CD1c-positive myeloid dendritic cell (primary cell): ENCODE results near the gene SCYL2.
A peak's percentile ranks its signal among the peaks of the same experiment; 100 is the strongest.
"Not testable (repeated sequence)": the region's sequence is repeated elsewhere in the genome, so short reads cannot be mapped to it uniquely, and the experiment has no call there.

Source experiments
- DNase-seq: peaks from one replicate; pipeline ENCODE4 v3.0.0-alpha.2; 2016; ENCODE audit errors: extremely low spot score

Gene SCYL2, protein sequence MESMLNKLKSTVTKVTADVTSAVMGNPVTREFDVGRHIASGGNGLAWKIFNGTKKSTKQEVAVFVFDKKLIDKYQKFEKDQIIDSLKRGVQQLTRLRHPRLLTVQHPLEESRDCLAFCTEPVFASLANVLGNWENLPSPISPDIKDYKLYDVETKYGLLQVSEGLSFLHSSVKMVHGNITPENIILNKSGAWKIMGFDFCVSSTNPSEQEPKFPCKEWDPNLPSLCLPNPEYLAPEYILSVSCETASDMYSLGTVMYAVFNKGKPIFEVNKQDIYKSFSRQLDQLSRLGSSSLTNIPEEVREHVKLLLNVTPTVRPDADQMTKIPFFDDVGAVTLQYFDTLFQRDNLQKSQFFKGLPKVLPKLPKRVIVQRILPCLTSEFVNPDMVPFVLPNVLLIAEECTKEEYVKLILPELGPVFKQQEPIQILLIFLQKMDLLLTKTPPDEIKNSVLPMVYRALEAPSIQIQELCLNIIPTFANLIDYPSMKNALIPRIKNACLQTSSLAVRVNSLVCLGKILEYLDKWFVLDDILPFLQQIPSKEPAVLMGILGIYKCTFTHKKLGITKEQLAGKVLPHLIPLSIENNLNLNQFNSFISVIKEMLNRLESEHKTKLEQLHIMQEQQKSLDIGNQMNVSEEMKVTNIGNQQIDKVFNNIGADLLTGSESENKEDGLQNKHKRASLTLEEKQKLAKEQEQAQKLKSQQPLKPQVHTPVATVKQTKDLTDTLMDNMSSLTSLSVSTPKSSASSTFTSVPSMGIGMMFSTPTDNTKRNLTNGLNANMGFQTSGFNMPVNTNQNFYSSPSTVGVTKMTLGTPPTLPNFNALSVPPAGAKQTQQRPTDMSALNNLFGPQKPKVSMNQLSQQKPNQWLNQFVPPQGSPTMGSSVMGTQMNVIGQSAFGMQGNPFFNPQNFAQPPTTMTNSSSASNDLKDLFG

DNA sequence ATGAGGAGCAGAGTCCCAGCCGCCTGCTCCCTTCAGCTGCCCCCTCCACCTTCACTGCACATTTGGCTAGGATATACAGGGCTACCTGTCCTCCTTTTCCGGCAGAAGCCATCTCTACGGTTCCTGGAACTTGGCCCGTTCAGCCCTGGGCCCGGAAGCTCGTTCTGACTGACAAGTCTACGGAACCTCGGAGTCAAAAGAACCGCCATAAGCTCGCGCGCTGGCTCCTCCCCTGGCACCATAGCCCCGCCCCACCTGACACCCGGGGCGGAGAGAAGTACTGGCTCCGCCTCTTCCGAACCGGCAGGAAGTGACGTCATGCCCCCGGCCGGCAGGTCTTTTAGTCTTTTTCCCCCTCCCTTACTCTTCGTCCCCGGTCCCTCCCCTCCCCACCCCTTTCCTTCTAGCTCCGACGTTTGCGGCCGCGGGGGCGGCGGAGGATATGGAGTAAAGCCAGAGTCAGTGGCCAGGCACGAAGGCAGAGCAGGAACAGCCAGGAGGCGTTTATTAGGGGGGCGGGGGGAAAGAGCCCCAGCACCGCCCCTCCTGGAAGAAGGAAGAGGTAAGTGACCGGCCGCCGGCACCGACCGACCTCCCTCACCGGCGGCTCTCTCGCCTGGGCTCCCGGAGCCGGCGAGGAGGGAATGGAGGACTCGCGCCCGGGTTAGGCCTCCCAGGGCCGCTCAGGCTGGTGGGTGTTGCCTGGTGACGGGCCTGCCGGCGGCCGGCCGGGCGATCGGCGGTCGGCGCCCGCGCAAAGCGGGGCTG is at the start of gene SCYL2, which contains the start of gene DEPDC4:
SCYL2 (plus strand) TSS at position 343 of the 768 bp plus-strand sequence. CDS start 15,794 bp downstream, outside the sequence.
DEPDC4 (minus strand) TSS at position 245 of the 768 bp plus-strand sequence; CDS start at position 242, 3 bp downstream.
- DNase-seq = peak; percentile 99

DNA sequence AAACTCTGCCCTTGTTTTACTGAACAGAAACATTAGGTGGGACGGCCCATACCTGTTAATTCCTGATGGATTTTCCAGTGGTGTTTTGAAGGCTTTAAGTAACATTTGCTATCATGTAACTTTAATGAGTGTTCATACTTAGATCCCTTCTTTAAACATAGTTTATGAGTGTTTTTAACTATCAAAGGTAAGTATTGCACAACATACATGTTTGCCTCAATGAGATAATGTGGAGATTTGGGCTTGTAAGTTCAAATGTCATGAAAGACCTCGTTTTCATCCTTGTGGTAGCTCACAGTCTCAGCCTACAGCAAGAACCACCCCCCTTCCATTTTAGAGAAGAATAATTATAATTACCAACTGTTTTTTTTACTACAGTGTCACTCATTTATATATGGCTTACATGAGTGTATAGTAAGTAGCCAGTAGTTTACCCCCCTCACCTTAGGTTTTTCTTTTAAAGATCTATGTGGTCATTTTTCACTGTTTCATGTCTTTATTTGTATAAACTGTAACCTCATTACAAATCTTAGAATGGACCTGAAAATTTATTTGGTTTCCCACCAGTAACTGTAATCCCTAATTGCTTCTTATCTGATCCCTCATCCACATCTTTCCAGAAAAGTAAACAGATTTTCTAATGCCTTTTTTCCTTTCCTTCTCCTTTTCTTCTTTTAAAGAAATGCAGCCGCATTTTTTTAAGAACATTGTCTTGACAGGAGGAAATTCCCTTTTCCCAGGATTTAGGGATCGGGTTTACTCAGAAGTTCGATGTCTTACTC is 47.5 kb upstream of the SCYL2 start:
- no peak for DNase-seq

DNA sequence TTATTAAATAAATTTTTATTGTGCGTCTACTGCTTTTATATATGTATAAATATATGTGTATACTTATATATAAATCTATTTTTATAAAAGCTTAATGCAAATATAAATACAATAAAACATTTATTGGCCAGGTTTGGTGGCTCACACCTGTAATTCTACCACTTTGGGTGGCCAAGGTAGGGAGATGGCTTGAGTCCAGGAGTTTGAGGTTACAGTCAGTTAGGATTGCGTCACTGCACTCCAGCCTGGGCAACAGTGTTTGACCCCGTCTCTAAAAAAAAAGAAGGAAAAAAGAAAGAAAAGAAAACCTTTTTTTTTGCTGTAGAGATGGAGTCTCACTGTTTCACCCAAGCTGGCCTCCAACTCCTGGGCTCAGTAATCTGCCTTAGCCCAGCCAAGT is 45.5 kb upstream of the SCYL2 start:
- DNase-seq = no peak

DNA sequence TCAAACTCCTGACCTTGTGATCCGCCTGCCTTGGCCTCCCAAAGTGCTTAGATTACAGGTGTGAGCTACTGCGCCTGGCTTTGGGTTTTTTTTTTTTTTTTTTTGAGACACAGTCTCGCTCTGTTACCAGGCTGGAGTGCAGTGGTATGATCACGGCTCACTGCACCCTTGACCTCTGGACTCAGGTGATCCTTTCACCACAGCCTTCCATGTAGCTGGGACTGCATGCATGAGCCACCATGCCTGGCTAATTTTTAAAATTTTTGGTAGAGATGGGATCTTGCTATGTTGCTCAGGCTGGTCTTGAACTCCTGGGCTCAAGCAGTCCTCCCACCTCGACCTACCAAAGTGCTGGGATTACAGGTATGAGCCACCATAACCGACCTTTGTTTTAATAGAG is 44.8 kb upstream of the SCYL2 start:
- not testable (repeated sequence) for DNase-seq

DNA sequence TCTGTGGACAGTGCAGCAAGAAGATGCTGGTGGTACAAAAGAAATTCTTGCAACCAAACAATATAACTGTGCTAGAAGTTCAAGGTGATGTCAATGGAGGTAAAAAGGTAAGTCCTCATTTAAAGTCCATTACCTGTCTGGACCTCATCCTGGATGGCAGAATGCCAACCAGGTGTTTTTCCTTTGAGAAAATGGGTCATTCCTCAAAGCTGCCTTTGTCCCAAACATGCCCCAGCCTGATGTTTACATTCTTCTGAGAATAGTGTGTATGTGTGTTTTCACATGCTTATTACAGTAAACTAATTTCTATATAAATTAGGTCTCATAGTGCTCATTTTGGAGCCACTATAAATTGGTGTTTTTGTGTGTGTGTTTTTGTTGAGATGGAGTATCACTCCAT is 41.5 kb upstream of the SCYL2 start:
- no peak for DNase-seq

DNA sequence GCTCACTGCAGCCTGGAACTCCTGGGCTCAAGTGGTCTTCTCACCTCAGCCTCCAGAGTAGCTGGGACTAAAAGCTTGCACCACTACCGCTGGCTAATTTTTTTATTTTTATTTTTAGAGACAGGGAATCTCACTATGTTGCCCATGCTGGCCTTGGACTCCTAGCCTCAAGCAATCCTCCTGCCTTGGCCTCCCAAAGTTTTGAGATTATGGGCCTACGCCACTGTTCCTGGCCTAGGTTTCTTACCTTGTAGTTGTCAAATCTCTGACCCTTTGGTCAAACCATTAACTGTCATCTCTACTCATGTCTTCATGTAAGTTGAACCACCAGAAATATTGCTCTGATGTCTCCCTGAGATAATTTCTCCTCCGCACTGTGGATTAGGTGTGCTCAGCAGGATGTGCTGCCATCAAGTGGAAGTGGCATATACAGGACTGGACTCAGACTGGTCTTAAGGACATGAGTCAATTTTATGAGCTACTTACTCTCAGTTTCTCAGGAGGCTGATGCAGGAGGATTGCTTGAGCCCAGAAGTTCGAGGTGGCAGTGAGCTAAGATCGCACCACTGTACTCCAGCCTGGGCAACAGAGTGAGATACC is 37.8 kb upstream of the SCYL2 start:
- no peak for DNase-seq

DNA sequence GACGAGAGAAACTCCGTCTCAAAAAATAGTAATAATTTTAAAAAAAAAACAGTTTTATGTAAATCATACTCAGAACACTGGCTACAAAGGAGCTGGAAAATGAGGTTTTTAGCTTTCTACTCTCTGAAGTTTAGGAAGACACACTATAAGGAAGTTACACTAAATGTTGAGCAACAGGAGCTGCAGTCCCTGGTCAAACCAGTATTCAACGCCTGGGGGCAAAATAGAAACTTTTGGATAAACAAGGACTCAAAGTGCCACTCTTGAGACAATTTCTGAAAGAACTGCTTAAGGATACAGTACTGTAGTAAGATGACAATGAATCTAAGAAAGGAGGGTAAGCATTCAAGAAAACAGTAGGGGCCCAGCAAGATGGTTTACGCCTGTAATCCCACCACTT is 37.1 kb upstream of the SCYL2 start:
- peak; percentile 27 for DNase-seq

DNA sequence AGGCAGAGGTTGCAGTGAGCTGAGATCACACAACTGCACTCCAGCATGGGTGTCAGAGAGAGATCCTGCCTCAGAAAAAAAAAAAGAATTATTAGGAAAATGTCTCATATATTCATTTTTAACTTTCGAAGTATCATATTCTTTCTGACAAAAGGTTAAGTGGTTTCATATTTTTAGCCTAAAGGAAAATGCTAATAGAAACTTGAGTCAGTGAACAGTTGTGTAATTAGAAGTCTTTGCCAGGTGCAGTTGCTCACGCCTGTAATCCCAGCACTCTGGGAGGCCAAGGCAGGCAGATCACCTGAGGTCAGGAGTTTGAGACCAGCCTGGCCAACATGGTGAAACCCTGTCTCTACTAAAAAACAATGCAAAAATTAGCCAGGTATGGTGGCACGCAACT is 35.1 kb upstream of the SCYL2 start:
- not testable (repeated sequence) for DNase-seq

DNA sequence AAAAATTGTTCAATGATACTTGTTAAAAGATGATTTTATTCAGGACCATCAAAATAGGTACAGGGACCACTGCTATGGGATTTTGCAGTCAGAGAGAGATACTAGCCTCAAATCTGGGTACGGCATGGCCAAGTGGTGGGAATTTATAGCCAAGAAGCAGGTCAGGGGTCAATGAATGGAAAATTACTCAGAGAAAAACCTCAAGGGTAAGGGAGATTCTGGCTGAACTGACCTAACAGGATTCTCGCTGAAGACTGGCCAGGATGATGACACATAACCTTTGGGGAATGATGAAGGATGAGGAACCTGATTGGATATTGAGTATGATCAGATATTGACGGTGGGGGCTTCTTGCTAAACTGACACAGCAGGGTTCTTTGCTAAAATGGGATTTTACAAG is 32.8 kb upstream of the SCYL2 start:
- DNase-seq = no peak

DNA sequence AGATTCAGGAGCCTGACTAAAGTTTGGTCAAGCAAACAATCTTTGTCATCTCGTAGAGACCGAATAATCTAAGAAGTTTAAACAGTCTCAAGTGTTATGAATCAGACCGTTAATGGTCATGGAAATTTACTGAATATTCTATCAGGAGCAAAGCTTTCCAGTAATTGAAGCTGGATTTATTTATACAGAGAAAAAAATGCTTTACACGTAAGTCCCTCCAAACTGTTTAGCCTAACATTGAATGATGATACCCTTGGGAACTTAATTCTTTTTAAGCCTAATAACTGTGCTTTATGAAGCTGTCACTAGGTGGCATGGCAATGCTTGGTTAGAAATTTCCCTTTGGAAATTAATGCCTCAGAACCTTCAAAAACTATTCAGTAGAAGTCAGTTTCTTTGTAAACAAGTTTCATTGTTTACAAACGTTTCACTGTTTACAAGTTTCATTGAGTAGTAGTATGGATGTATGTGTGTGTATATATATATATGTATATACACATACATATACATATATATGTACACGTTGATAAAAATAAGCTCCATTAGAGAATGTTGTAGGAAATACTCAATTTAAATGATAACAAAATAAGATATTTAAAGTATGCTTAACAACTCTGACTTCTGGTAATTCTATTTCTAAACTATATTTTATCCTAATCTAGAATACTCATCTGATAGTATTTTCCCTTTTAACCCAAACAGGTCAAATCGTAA is 32.2 kb upstream of the SCYL2 start:
- DNase-seq = peak; percentile 62

DNA sequence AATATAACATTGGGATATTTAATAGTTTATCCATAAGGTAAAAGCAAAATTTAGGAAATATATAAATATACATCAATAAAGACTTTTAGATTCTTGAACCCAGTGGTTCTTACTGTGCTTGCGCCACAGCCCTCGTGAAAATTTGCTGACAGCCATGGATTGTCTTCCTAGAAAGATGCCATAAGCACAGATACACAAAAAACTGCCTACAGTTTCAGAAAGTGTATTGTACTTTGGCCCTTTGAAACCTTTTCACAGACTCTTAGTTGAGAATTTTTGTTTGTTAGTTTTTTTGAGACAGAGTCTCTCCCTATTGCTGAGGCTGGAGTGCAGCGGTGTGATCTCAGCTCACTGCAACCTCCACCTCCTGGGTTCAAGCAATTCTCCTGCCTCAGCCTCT is 28.2 kb upstream of the SCYL2 start:
- DNase-seq = no peak

DNA sequence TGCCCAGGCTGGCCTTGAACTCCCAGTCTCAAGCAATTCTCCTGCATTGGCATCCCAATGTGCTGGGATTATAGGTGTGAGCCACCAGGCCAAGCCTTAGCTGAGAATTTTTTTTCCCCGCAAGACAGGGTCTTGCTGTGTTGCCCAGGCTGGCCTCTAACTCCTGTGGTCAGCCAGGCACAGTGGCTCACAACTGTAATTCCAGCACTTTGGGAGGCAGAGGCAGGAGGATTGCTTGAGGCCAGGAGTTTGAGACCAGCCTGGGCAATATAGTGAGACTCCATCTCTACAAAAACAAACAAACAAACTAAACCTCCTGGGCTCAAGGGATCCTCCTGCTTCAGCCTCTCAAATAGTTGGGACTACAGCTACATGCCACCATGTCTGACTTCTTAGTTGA is 27.4 kb upstream of the SCYL2 start:
- DNase-seq = no peak

DNA sequence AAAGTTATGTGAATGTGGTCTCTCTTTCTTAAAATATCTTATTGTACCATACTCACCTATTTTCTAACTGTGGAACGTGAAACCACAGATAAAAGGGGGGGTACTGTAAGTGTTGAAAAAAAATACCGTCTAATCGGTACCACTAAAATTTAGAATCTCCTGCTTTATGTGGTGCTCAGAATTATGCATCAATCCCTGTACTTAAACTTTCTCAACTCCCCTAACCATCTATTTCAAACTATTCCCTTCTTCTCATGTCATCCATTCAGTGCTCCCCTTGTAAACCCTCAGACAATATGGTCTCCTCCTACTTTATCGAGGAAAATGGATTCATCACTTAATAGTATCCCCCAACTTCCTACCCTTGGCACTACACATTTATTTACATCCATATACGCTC is 23.8 kb upstream of the SCYL2 start:
- no peak for DNase-seq

DNA sequence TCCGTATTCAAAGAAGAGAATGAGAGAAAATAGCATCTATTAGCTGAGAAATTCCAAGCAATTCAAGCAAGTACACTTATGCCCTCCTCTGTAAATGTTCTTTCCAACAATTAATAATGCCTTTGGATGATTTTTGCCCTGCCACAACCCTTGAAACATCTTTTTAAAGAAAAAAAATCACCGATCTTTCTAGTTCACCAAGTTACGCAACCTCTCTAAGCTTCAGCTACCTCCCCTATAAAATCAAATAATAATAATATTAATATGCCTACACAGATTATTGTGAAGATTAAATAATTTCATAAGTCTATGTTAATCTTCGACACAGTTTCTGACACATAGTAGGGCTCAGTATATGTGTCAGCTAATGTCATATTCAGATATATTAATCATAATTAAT is 19.2 kb upstream of the SCYL2 start:
- DNase-seq = no peak

DNA sequence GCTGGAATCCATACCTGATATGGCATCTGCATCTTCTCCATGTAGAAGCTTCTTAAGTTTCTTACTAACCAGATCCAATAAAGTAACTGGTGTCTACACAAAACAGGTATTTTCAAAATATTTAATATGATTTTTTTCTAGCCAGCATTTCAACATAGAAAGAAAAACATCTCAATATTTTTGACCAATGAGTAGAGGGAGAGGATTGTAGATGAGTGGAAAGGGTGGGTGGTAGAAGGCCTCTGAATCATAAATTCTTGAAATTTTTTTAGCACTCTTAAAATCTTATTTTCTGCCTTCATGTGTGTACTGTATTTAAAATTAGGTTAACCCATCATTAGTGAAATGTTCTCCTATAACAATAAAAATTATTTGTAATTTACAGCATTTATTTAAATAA is 18.1 kb upstream of the SCYL2 start:
- no peak for DNase-seq

DNA sequence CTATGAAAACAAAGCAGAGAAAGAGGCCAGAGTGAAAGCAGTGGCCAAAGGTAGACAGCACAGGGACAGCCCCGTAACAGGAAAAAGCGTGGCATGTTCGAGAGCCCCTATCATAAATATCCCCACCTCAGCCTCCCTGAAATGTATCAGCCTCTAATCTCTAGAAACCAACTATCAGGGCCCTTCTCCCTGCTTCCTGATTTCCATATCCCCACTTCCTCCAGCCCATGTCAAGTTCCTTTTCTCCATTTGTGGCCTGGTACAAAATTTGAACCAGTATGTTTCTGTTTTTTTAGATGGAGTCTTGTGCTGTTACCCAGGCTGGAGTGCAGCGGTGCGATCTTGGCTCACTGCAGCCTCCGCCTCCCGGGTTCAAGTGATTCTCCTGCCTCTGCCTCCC is 17.0 kb upstream of the SCYL2 start:
- DNase-seq = peak; percentile 25

DNA sequence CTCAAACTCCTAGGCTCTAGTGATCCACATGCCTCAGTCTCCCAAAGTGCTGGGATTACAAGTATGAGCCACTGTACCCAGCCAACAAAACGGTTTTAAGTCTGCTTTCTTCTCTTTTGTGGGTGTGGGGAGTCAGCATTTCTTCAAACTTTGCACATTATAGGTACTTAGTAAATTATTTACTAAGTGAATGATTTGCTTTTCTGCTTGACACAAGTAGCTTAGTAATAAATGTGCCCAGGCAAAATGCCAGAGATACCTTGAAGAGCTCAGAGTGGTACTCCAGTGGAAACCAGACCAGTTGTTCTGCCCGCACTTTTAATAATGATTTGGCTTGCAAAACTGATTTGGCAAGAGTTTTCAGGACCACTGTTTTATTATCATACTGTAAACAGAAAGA is 15.1 kb upstream of the SCYL2 start:
- DNase-seq = no peak

DNA sequence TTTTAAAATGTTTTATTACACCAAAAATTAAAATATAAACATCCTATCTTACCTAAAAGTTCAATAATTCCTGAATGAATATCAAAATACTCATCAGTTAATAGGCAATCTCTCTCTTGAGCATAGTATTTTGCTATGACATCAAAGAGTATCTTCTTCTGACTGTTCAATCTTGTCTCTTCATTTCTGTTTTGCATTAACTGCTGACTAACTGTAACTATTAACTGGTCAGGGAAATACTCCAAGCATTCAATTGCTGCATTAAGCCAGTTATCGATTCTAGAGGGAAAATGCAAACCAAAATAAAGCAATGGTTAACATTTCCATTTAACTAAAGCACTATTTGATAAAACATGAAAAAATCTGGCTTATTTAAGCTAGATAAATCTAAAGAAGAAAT is 13.5 kb upstream of the SCYL2 start:
- DNase-seq = no peak

DNA sequence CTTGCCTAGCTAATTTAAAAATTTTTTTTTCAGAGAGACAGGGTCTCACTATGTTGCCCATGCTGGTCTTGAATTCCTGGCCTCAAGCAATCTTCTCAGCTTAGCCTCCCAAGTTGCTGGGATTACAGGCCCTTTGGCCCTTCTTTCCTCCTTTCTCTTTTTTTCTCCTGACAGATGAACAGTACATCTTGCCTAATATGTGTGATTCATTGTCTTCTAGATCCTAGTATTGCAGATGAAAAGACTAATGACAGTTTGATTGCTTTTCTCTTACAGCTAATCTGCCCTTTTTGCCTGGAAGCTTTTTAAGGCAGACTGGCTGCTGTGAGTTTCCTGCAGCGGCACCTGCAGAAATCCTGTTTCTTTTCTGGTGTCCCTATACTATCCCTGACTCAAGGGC is 12.1 kb upstream of the SCYL2 start:
- no peak for DNase-seq

DNA sequence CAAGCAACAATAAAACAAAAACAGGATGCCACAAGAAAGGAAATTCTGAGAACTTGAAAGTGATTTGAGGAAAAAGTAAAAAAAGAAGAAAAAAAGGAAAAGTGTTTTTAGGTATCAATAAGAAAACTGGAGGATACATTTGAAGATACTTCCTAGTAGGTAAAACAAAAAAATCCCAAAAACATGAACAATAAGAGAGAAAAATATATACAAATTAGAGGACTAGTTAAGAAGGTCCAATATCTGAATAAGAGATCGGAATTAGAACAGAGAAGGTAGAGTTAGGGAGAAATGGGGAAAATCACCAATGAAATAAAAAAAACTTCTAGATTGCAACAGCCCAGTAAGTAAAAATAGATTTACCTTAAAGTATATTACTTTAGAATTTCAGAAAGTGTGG is 8.8 kb upstream of the SCYL2 start:
- no peak for DNase-seq
